H9 (cell line): Measurements from ENCODE around the gene RNF126. TPM values are rescaled to one million over a fixed set of nuclear protein-coding genes. Genes with fewer than 3 reads are reported as not detected.

ENCODE experiments used
- DNase-seq: peaks from one replicate; pipeline ENCODE4 v3.0.0-alpha.2; 2017
- H2AFZ ChIP-seq: one replicate; pipeline ENCODE4 v1.6.1; 2013; ENCODE audit warnings: mild to moderate bottlenecking, low read length, control low read depth, moderate library complexity
- H2AK5ac ChIP-seq: 2 replicates; pipeline ENCODE4 v1.6.1; 2013; ENCODE audit warnings: low read length, control low read depth, mixed read lengths; ENCODE audit not compliant: insufficient read length
- H2BK120ac ChIP-seq: one replicate; pipeline ENCODE4 v1.6.1; 2013; ENCODE audit warnings: low read depth, mild to moderate bottlenecking, low read length, control low read depth, inconsistent platforms; ENCODE audit not compliant: poor library complexity, severe bottlenecking
- H2BK12ac ChIP-seq: 2 replicates; pipeline ENCODE4 v1.6.1; 2013; ENCODE audit warnings: low read length, control low read depth, mixed read lengths, low read depth; ENCODE audit not compliant: insufficient read length
- H2BK15ac ChIP-seq: 2 replicates; pipeline ENCODE4 v1.6.1; 2013; ENCODE audit warnings: low read depth, low read length, control low read depth
- H2BK20ac ChIP-seq: one replicate; pipeline ENCODE4 v1.6.1; 2013; ENCODE audit warnings: low read depth, mild to moderate bottlenecking, low read length, control low read depth, inconsistent platforms; ENCODE audit not compliant: poor library complexity, severe bottlenecking
- H2BK5ac ChIP-seq: 2 replicates; pipeline ENCODE4 v1.6.1; 2013; ENCODE audit warnings: low read length, control low read depth, mixed read lengths; ENCODE audit not compliant: insufficient read length
- H3K14ac ChIP-seq: 2 replicates; pipeline ENCODE4 v1.6.1; 2013; ENCODE audit warnings: low read length, control low read depth; ENCODE audit not compliant: insufficient read depth
- H3K18ac ChIP-seq: 2 replicates; pipeline ENCODE4 v1.6.1; 2013; ENCODE audit warnings: low read depth, mild to moderate bottlenecking, mixed read lengths, low read length, control low read depth; ENCODE audit not compliant: insufficient read length
- H3K23ac ChIP-seq: 2 replicates; pipeline ENCODE4 v1.6.1; 2013; ENCODE audit warnings: low read length, control low read depth, mixed read lengths, low read depth; ENCODE audit not compliant: insufficient read length
- H3K23me2 ChIP-seq: 2 replicates; pipeline ENCODE4 v1.6.1; 2013; ENCODE audit warnings: low read depth, mild to moderate bottlenecking, mixed read lengths, low read length, control low read depth; ENCODE audit not compliant: insufficient read length, poor library complexity, severe bottlenecking
- H3K27ac ChIP-seq: 2 replicates; pipeline ENCODE4 v1.5.1; 2013; ENCODE audit warnings: low read length, control low read depth, mixed read lengths, low read depth; ENCODE audit not compliant: insufficient read length
- H3K27me3 ChIP-seq: 2 replicates; pipeline ENCODE4 v1.6.1; 2013; ENCODE audit warnings: low read length, control low read depth, inconsistent platforms; ENCODE audit not compliant: insufficient read depth
- H3K4ac ChIP-seq: 2 replicates; pipeline ENCODE4 v1.6.1; 2013; ENCODE audit warnings: low read depth, mild to moderate bottlenecking, control low read depth, inconsistent platforms, low read length, moderate library complexity
- H3K4me1 ChIP-seq: 2 replicates; pipeline ENCODE4 v1.6.1; 2013; ENCODE audit warnings: low read length, control low read depth, inconsistent platforms; ENCODE audit not compliant: insufficient read depth
- H3K4me2 ChIP-seq: 2 replicates; pipeline ENCODE4 v1.6.1; 2013; ENCODE audit warnings: low read length, control low read depth, mixed read lengths; ENCODE audit not compliant: insufficient read length, insufficient read depth
- H3K56ac ChIP-seq: 2 replicates; pipeline ENCODE4 v1.6.1; 2013; ENCODE audit warnings: low read depth, mild to moderate bottlenecking, mixed read lengths, low read length, control low read depth; ENCODE audit not compliant: insufficient read length
- H3K79me1 ChIP-seq: 2 replicates; pipeline ENCODE4 v1.6.1; 2013; ENCODE audit warnings: low read depth, mild to moderate bottlenecking, moderate library complexity, low read length, control low read depth, inconsistent platforms; ENCODE audit not compliant: insufficient read depth, poor library complexity, severe bottlenecking
- H3K79me2 ChIP-seq: 2 replicates; pipeline ENCODE4 v1.6.1; 2013; ENCODE audit warnings: low read length, control low read depth, inconsistent platforms; ENCODE audit not compliant: insufficient read depth
- H3K9ac ChIP-seq: 2 replicates; pipeline ENCODE4 v1.6.1; 2013; ENCODE audit warnings: low read length, control low read depth, mixed read lengths; ENCODE audit not compliant: insufficient read length; ENCODE audit errors: extremely low read depth
- H3K9me3 ChIP-seq: one replicate; pipeline ENCODE4 v1.6.1; 2013; ENCODE audit warnings: low read depth, low read length, inconsistent platforms; ENCODE audit not compliant: control insufficient read depth
- H3T11ph ChIP-seq: one replicate; pipeline ENCODE4 v1.6.1; 2013; ENCODE audit warnings: mild to moderate bottlenecking, low read length, control low read depth, inconsistent platforms
- H4K20me1 ChIP-seq: one replicate; pipeline ENCODE4 v1.6.1; 2013; ENCODE audit not compliant: control insufficient read depth, insufficient read length, insufficient read depth
- H4K5ac ChIP-seq: 2 replicates; pipeline ENCODE4 v1.6.1; 2013; ENCODE audit warnings: low read depth, mild to moderate bottlenecking, mixed read lengths, low read length, control low read depth; ENCODE audit not compliant: insufficient read length
- H4K8ac ChIP-seq: replicated peaks from 2 replicates; pipeline ENCODE4 v1.6.1; 2013; ENCODE audit warnings: low read length, control low read depth, mixed read lengths, low read depth; ENCODE audit not compliant: insufficient read length
- H4K91ac ChIP-seq: 2 replicates; pipeline ENCODE4 v1.6.1; 2013; ENCODE audit warnings: low read depth, mild to moderate bottlenecking, moderate library complexity, mixed read lengths, low read length, control low read depth; ENCODE audit not compliant: insufficient read length
- H3K27ac Mint-ChIP-seq, 3 experiments: 2 replicates in 2 of 3; 3 replicates in 1 of 3; pipeline ENCODE4 v1.8.0; 2020 to 2021; ENCODE audit warnings: mixed read lengths in 3 of 3, mild to moderate bottlenecking in 1 of 3, moderate library complexity in 1 of 3
- H3K27me3 Mint-ChIP-seq: 2 replicates; pipeline ENCODE4 v1.8.0; 2021; ENCODE audit warnings: low read depth, mild to moderate bottlenecking, moderate library complexity, mixed read lengths
- H3K36me3 Mint-ChIP-seq, 3 experiments: 2 replicates in 2 of 3; 3 replicates in 1 of 3; pipeline ENCODE4 v1.8.0; 2020 to 2021; ENCODE audit warnings: low read depth in 3 of 3, mixed read lengths in 3 of 3; ENCODE audit not compliant: insufficient read depth in 1 of 3
- H3K4me1 Mint-ChIP-seq, 2 experiments: 2 replicates each; pipeline ENCODE4 v1.8.0; 2020; ENCODE audit warnings: mixed read lengths in 2 of 2
- H3K4me3 Mint-ChIP-seq, 2 experiments: 2 replicates in 1 of 2; 3 replicates in 1 of 2; pipeline ENCODE4 v1.8.0; 2020 to 2021; ENCODE audit warnings: mild to moderate bottlenecking in 2 of 2, mixed read lengths in 2 of 2, moderate library complexity in 1 of 2
- H3K9me3 Mint-ChIP-seq, 2 experiments: 2 replicates in 1 of 2; 3 replicates in 1 of 2; pipeline ENCODE4 v1.8.0; 2020; ENCODE audit warnings: mild to moderate bottlenecking in 2 of 2, mixed read lengths in 2 of 2, moderate library complexity in 1 of 2
- WGBS: extraction: QIAGEN DNeasy Blood & Tissue Kit; methylation state at CpG from one replicate; pipeline ENCODE4 v1.1.7; 2013; ENCODE audit warnings: missing lambda C conversion rate, low lambda C conversion rate, mixed read lengths; ENCODE audit not compliant: insufficient read length; ENCODE audit errors: extremely low coverage; 5-methylcytosine and 5-hydroxymethylcytosine counted together
- total RNA-seq: library from RNA; stranded (reverse); gene quantifications from 2 replicates; pipeline ENCODE4 v1.2.1, GENCODE V29; 2021
- TF ChIP-seq, protein P1 (sequence below): fragments of 200-600 bp; sonication (generic); conservative IDR thresholded peaks from 3 replicates; pipeline ENCODE4 v1.8.0; 2021; ENCODE audit warnings: antibody characterized with exemption, mild to moderate bottlenecking

The RNF126 gene
- total RNA-seq, 1 experiment from 2014 or later: 81.9 TPM

GRCh38 chr19:680287-681028 lies 17.4 kb upstream of the RNF126 start:
- H2AK5ac ChIP-seq: no peak overlapping the region
- no peak overlapping the region for H2BK15ac ChIP-seq
- WGBS: no CpG with 5 or more reads among the region's 70 CpGs
- no peak overlapping the region for H2BK5ac ChIP-seq
- Mint-ChIP-seq H3K4me1 (peaks cover 0 to 8% of the 10 kb centered on the region in 2 experiments; a peak in 2 of 4 replicates), H3K9me3 (no peaks in the 10 kb centered on the region), H3K4me3 (peak overlapping the region; percentile 86 to 92), H3K27ac (peak overlapping the region; percentile 97 to 100 (median 99)), H3K36me3 (no peaks in the 10 kb centered on the region), H3K27me3 (peaks cover 25% of the 10 kb centered on the region)
- H3K27ac ChIP-seq: no peak overlapping the region
- H3K9ac ChIP-seq: no peak overlapping the region
- peak; percentile 100 for DNase-seq
- peak overlapping the region; percentile 93 for H2AFZ ChIP-seq
- H3T11ph ChIP-seq: no peak overlapping the region
- peak overlapping the region; percentile 90 for H3K18ac ChIP-seq
- TF ChIP-seq, protein P1, sequence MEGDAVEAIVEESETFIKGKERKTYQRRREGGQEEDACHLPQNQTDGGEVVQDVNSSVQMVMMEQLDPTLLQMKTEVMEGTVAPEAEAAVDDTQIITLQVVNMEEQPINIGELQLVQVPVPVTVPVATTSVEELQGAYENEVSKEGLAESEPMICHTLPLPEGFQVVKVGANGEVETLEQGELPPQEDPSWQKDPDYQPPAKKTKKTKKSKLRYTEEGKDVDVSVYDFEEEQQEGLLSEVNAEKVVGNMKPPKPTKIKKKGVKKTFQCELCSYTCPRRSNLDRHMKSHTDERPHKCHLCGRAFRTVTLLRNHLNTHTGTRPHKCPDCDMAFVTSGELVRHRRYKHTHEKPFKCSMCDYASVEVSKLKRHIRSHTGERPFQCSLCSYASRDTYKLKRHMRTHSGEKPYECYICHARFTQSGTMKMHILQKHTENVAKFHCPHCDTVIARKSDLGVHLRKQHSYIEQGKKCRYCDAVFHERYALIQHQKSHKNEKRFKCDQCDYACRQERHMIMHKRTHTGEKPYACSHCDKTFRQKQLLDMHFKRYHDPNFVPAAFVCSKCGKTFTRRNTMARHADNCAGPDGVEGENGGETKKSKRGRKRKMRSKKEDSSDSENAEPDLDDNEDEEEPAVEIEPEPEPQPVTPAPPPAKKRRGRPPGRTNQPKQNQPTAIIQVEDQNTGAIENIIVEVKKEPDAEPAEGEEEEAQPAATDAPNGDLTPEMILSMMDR: peak; percentile 49; the same call in 2 of the 3 replicates
- H3K23ac ChIP-seq: no peak overlapping the region
- H4K91ac ChIP-seq: no peak overlapping the region
- H2BK120ac ChIP-seq: no peak overlapping the region
- H2BK12ac ChIP-seq: no peak overlapping the region
- no peak overlapping the region for H4K5ac ChIP-seq
- no peak overlapping the region for H3K4ac ChIP-seq
- H3K4me1 ChIP-seq: no peaks in the 10 kb centered on the region
- peaks cover 8% of the 10 kb centered on the region for H3K23me2 ChIP-seq
- peak overlapping the region; percentile 66; the same call in 1 of the 2 replicates for H3K14ac ChIP-seq
- no peaks in the 10 kb centered on the region for H4K20me1 ChIP-seq
- no peaks in the 10 kb centered on the region for H3K9me3 ChIP-seq
- H4K8ac ChIP-seq: no peak overlapping the region
- peak overlapping the region; percentile 32 for H3K4me2 ChIP-seq
- no peaks in the 10 kb centered on the region; the same call in 1 of the 2 replicates for H3K27me3 ChIP-seq
- H3K79me1 ChIP-seq: no peaks in the 10 kb centered on the region
- H3K56ac ChIP-seq: no peak overlapping the region
- no peaks in the 10 kb centered on the region for H3K79me2 ChIP-seq
- no peak overlapping the region for H2BK20ac ChIP-seq
